OCI-LY1 (cell line): Measurements from ENCODE around the gene PCDHGA7.

ENCODE experiments used
- EZH2 ChIP-seq: fragments of 200-600 bp; sonication (generic), shearing (Covaris generic); IDR thresholded peaks from 2 replicates; pipeline ENCODE4 v1.8.0; 2017; ENCODE audit warnings: borderline replicate concordance, mixed run types, mild to moderate bottlenecking, antibody characterized with exemption, low read length, moderate library complexity, mixed read lengths
- TF ChIP-seq, protein P1 (sequence below): fragments of 200-600 bp; sonication (generic), shearing (Covaris generic); IDR thresholded peaks from 2 replicates; pipeline ENCODE4 v1.5.1; 2017; ENCODE audit warnings: mild to moderate bottlenecking, antibody characterized with exemption, low read length, moderate library complexity, mixed read lengths

DNA sequence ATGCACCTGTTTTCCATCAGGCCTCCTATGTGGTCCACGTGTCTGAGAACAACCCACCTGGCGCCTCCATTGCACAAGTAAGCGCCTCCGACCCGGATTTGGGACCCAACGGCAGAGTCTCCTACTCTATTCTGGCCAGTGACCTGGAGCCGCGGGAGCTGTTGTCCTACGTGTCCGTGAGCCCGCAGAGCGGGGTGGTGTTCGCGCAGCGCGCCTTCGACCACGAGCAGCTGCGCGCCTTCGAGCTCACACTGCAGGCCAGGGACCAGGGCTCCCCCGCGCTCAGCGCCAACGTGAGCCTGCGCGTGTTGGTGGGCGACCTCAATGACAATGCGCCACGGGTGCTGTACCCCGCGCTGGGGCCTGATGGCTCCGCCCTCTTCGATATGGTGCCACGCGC, 31.0 kb upstream of the PCDHGA7 start:
- TF ChIP-seq, protein P1, sequence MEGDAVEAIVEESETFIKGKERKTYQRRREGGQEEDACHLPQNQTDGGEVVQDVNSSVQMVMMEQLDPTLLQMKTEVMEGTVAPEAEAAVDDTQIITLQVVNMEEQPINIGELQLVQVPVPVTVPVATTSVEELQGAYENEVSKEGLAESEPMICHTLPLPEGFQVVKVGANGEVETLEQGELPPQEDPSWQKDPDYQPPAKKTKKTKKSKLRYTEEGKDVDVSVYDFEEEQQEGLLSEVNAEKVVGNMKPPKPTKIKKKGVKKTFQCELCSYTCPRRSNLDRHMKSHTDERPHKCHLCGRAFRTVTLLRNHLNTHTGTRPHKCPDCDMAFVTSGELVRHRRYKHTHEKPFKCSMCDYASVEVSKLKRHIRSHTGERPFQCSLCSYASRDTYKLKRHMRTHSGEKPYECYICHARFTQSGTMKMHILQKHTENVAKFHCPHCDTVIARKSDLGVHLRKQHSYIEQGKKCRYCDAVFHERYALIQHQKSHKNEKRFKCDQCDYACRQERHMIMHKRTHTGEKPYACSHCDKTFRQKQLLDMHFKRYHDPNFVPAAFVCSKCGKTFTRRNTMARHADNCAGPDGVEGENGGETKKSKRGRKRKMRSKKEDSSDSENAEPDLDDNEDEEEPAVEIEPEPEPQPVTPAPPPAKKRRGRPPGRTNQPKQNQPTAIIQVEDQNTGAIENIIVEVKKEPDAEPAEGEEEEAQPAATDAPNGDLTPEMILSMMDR = no peak
- no peak for TF ChIP-seq EZH2
